ENCODE results near the gene DMGDH.
A peak's percentile ranks its signal among the peaks of the same experiment; 100 is the strongest.

DMGDH gene

GRCh38 chr5:79002374-79002773, 67.1 kb downstream of the DMGDH start:
- Histone ChIP-seq H3K4me3 (ENCODE audit: low read depth in 1 of 5, low read length in 5 of 5) (no peak overlapping the region), H3K27ac (ENCODE audit: low read depth, low read length) (no peak overlapping the region), H3K4me1 (ENCODE audit: control insufficient read depth in 5 of 5, insufficient read depth in 5 of 5, low read length in 5 of 5) (peaks cover 0 to 5% (median 0%) of the 10 kb centered on the region in 5 donors), H3K9ac (ENCODE audit: low read length in 5 of 5) (no peak overlapping the region), H3K36me3 (ENCODE audit: control insufficient read depth in 5 of 5, insufficient read depth in 5 of 5, low read length in 5 of 5) (no peaks in the 10 kb centered on the region), H3K27me3 (ENCODE audit: control insufficient read depth in 5 of 5, insufficient read depth in 4 of 5, low read length in 5 of 5) (no peaks in the 10 kb centered on the region), H3K9me3 (ENCODE audit: control insufficient read depth in 5 of 5, low read length in 5 of 5) (no peaks in the 10 kb centered on the region)

GRCh38 chr5:79001471-79001870, 68.0 kb downstream of the DMGDH start:
- H3K27me3 ChIP-seq (ENCODE audit: control insufficient read depth in 5 of 5, insufficient read depth in 4 of 5, low read length in 5 of 5) = no peaks in the 10 kb centered on the region
- no peaks in the 10 kb centered on the region for H3K9me3 ChIP-seq (ENCODE audit: control insufficient read depth in 5 of 5, low read length in 5 of 5)
- H3K36me3 ChIP-seq (ENCODE audit: control insufficient read depth in 5 of 5, insufficient read depth in 5 of 5, low read length in 5 of 5) = no peaks in the 10 kb centered on the region
- H3K4me3 ChIP-seq (ENCODE audit: low read depth in 1 of 5, low read length in 5 of 5) = no peak overlapping the region
- H3K9ac ChIP-seq (ENCODE audit: low read length in 5 of 5) = no peak overlapping the region
- peaks cover 0 to 5% (median 0%) of the 10 kb centered on the region in 5 donors for H3K4me1 ChIP-seq (ENCODE audit: control insufficient read depth in 5 of 5, insufficient read depth in 5 of 5, low read length in 5 of 5)
- H3K27ac ChIP-seq (ENCODE audit: low read depth, low read length) = no peak overlapping the region

- H3K36me3 ChIP-seq (ENCODE audit: control insufficient read depth in 5 of 5, insufficient read depth in 5 of 5, low read length in 5 of 5) = no peaks in the 10 kb centered on the region
- no peaks in the 10 kb centered on the region for H3K27me3 ChIP-seq (ENCODE audit: control insufficient read depth in 5 of 5, insufficient read depth in 4 of 5, low read length in 5 of 5)
- no peak overlapping the region for H3K4me3 ChIP-seq (ENCODE audit: low read depth in 1 of 5, low read length in 5 of 5)
- H3K27ac ChIP-seq (ENCODE audit: low read depth, low read length) = no peak overlapping the region
- peaks cover 0 to 2% (median 0%) of the 10 kb centered on the region in 5 donors for H3K4me1 ChIP-seq (ENCODE audit: control insufficient read depth in 5 of 5, insufficient read depth in 5 of 5, low read length in 5 of 5)
- H3K9me3 ChIP-seq (ENCODE audit: control insufficient read depth in 5 of 5, low read length in 5 of 5) = no peaks in the 10 kb centered on the region
- no peak overlapping the region for H3K9ac ChIP-seq (ENCODE audit: low read length in 5 of 5)
Measured at GRCh38 chr5:78997090-78997489, 72.4 kb downstream of the DMGDH start.

GRCh38 chr5:78995521-78996007, 73.9 kb downstream of the DMGDH start:
- no peaks in the 10 kb centered on the region for H3K27me3 ChIP-seq (ENCODE audit: control insufficient read depth in 5 of 5, insufficient read depth in 4 of 5, low read length in 5 of 5)
- no peaks in the 10 kb centered on the region for H3K4me1 ChIP-seq (ENCODE audit: control insufficient read depth in 5 of 5, insufficient read depth in 5 of 5, low read length in 5 of 5)
- H3K4me3 ChIP-seq (ENCODE audit: low read depth in 1 of 5, low read length in 5 of 5) = no peak overlapping the region
- no peak overlapping the region for H3K9ac ChIP-seq (ENCODE audit: low read length in 5 of 5)
- no peaks in the 10 kb centered on the region for H3K9me3 ChIP-seq (ENCODE audit: control insufficient read depth in 5 of 5, low read length in 5 of 5)
- no peak overlapping the region for H3K27ac ChIP-seq (ENCODE audit: low read depth, low read length)
- no peaks in the 10 kb centered on the region for H3K36me3 ChIP-seq (ENCODE audit: control insufficient read depth in 5 of 5, insufficient read depth in 5 of 5, low read length in 5 of 5)

GRCh38 chr5:78993165-78993564, 76.3 kb downstream of the DMGDH start:
- no peak overlapping the region for H3K9ac ChIP-seq (ENCODE audit: low read length in 5 of 5)
- H3K27ac ChIP-seq (ENCODE audit: low read depth, low read length) = no peak overlapping the region
- no peaks in the 10 kb centered on the region for H3K4me1 ChIP-seq (ENCODE audit: control insufficient read depth in 5 of 5, insufficient read depth in 5 of 5, low read length in 5 of 5)
- H3K27me3 ChIP-seq (ENCODE audit: control insufficient read depth in 5 of 5, insufficient read depth in 4 of 5, low read length in 5 of 5) = no peaks in the 10 kb centered on the region
- no peaks in the 10 kb centered on the region for H3K36me3 ChIP-seq (ENCODE audit: control insufficient read depth in 5 of 5, insufficient read depth in 5 of 5, low read length in 5 of 5)
- H3K4me3 ChIP-seq (ENCODE audit: low read depth in 1 of 5, low read length in 5 of 5) = no peak overlapping the region
- H3K9me3 ChIP-seq (ENCODE audit: control insufficient read depth in 5 of 5, low read length in 5 of 5) = no peaks in the 10 kb centered on the region

- Histone ChIP-seq H3K4me1 (ENCODE audit: control insufficient read depth in 5 of 5, insufficient read depth in 5 of 5, low read length in 5 of 5) (no peaks in the 10 kb centered on the region), H3K9me3 (ENCODE audit: control insufficient read depth in 5 of 5, low read length in 5 of 5) (no peaks in the 10 kb centered on the region), H3K9ac (ENCODE audit: low read length in 5 of 5) (no peak overlapping the region), H3K27me3 (ENCODE audit: control insufficient read depth in 5 of 5, insufficient read depth in 4 of 5, low read length in 5 of 5) (no peaks in the 10 kb centered on the region), H3K36me3 (ENCODE audit: control insufficient read depth in 5 of 5, insufficient read depth in 5 of 5, low read length in 5 of 5) (no peaks in the 10 kb centered on the region), H3K27ac (ENCODE audit: low read depth, low read length) (no peak overlapping the region), H3K4me3 (ENCODE audit: low read depth in 1 of 5, low read length in 5 of 5) (no peak overlapping the region)
Measured at GRCh38 chr5:78992146-78992545, 77.3 kb downstream of the DMGDH start.

- Histone ChIP-seq H3K4me1 (ENCODE audit: control insufficient read depth in 5 of 5, insufficient read depth in 5 of 5, low read length in 5 of 5) (peaks cover 2 to 13% (median 10%) of the 10 kb centered on the region in 5 donors), H3K27ac (ENCODE audit: low read depth, low read length) (no peak overlapping the region), H3K9ac (ENCODE audit: low read length in 5 of 5) (no peak overlapping the region), H3K36me3 (ENCODE audit: control insufficient read depth in 5 of 5, insufficient read depth in 5 of 5, low read length in 5 of 5) (no peaks in the 10 kb centered on the region), H3K4me3 (ENCODE audit: low read depth in 1 of 5, low read length in 5 of 5) (no peak overlapping the region), H3K27me3 (ENCODE audit: control insufficient read depth in 5 of 5, insufficient read depth in 4 of 5, low read length in 5 of 5) (no peaks in the 10 kb centered on the region), H3K9me3 (ENCODE audit: control insufficient read depth in 5 of 5, low read length in 5 of 5) (no peaks in the 10 kb centered on the region)
Measured at GRCh38 chr5:78989080-78989479, 80.4 kb downstream of the DMGDH start.

- H3K4me3 ChIP-seq (ENCODE audit: low read depth in 1 of 5, low read length in 5 of 5) = peak overlapping the region; percentile 61 to 93 (median 84)
- no peaks in the 10 kb centered on the region for H3K27me3 ChIP-seq (ENCODE audit: control insufficient read depth in 5 of 5, insufficient read depth in 4 of 5, low read length in 5 of 5)
- peaks cover 2 to 18% (median 18%) of the 10 kb centered on the region in 5 donors for H3K4me1 ChIP-seq (ENCODE audit: control insufficient read depth in 5 of 5, insufficient read depth in 5 of 5, low read length in 5 of 5)
- no peaks in the 10 kb centered on the region for H3K9me3 ChIP-seq (ENCODE audit: control insufficient read depth in 5 of 5, low read length in 5 of 5)
- peak overlapping the region; percentile 29 to 90 (median 75) for H3K9ac ChIP-seq (ENCODE audit: low read length in 5 of 5)
- peak overlapping the region; percentile 88 for H3K27ac ChIP-seq (ENCODE audit: low read depth, low read length)
- H3K36me3 ChIP-seq (ENCODE audit: control insufficient read depth in 5 of 5, insufficient read depth in 5 of 5, low read length in 5 of 5) = no peaks in the 10 kb centered on the region
Measured at GRCh38 chr5:78985725-78986223, 83.7 kb downstream of the DMGDH start.

GRCh38 chr5:78985116-78985724, 84.3 kb downstream of the DMGDH start, which contains the start of gene ARSB:
TSS of gene ARSB (minus strand) at chr5:78985310. CDS start at chr5:78985248, 62 bp downstream.
- Histone ChIP-seq H3K4me3 (ENCODE audit: low read depth in 1 of 5, low read length in 5 of 5) (peak within 1 kb of the TSS; percentile 69 to 93 (median 84)), H3K27ac (ENCODE audit: low read depth, low read length) (peak within 1 kb of the TSS; percentile 88), H3K27me3 (ENCODE audit: control insufficient read depth in 5 of 5, insufficient read depth in 4 of 5, low read length in 5 of 5) (no peaks in the 10 kb centered on the region), H3K9me3 (ENCODE audit: control insufficient read depth in 5 of 5, low read length in 5 of 5) (no peaks in the 10 kb centered on the region), H3K9ac (ENCODE audit: low read length in 5 of 5) (peak within 1 kb of the TSS; percentile 69 to 90 (median 78)), H3K36me3 (ENCODE audit: control insufficient read depth in 5 of 5, insufficient read depth in 5 of 5, low read length in 5 of 5) (no peaks in the 10 kb centered on the region), H3K4me1 (ENCODE audit: control insufficient read depth in 5 of 5, insufficient read depth in 5 of 5, low read length in 5 of 5) (peaks cover 2 to 18% (median 18%) of the 10 kb centered on the region in 5 donors)

GRCh38 chr5:78984439-78985115, 84.9 kb downstream of the DMGDH start:
- H3K9me3 ChIP-seq (ENCODE audit: control insufficient read depth in 5 of 5, low read length in 5 of 5) = no peaks in the 10 kb centered on the region
- peak overlapping the region; percentile 69 to 93 (median 84) for H3K4me3 ChIP-seq (ENCODE audit: low read depth in 1 of 5, low read length in 5 of 5)
- H3K4me1 ChIP-seq (ENCODE audit: control insufficient read depth in 5 of 5, insufficient read depth in 5 of 5, low read length in 5 of 5) = peaks cover 2 to 18% (median 18%) of the 10 kb centered on the region in 5 donors
- H3K27me3 ChIP-seq (ENCODE audit: control insufficient read depth in 5 of 5, insufficient read depth in 4 of 5, low read length in 5 of 5) = no peaks in the 10 kb centered on the region
- H3K36me3 ChIP-seq (ENCODE audit: control insufficient read depth in 5 of 5, insufficient read depth in 5 of 5, low read length in 5 of 5) = no peaks in the 10 kb centered on the region
- peak overlapping the region; percentile 88 for H3K27ac ChIP-seq (ENCODE audit: low read depth, low read length)
- H3K9ac ChIP-seq (ENCODE audit: low read length in 5 of 5) = peak overlapping the region; percentile 69 to 90 (median 78)
